IMR-90 (cell line): ENCODE measurements around the gene SRBD1. TPM values are rescaled to one million over a fixed set of nuclear protein-coding genes. Genes with fewer than 3 reads are reported as not detected.

Experiments used
- ATAC-seq: fragments of 200-7000 bp; cut with Tn5 transposase; 2 replicates; pipeline ENCODE4 v1.9.1; 2020; ENCODE audit warnings: low read depth, mild to moderate bottlenecking, moderate library complexity
- BruUV-seq: library from RNA; stranded (reverse); fragments of 400-500 nt; replicated peaks from 2 replicates; lab custom pipeline; 2021; lab: Mats Ljungman, UMichigan
- CTCF ChIA-PET: fragments of 300-600 bp; formaldehyde crosslinking; extraction: SDS; loops from one replicate; lab custom pipeline; 2021; ENCODE audit warnings: antibody characterized with exemption; lab: Yijun Ruan, JAX
- POLR2A ChIA-PET: fragments of 300-600 bp; sonication (Branson Sonifier 250); formaldehyde crosslinking; loops from one replicate; lab custom pipeline; 2022; ENCODE audit warnings: antibody characterized with exemption; ENCODE audit not compliant: unreplicated experiment; lab: Charles Lee
- DNase-seq: peaks from one replicate; pipeline ENCODE4 v3.0.0; 2013
- H2AFZ ChIP-seq: replicated peaks from 2 replicates; pipeline ENCODE3; 2013; ENCODE audit warnings: low read length, mild to moderate bottlenecking; ENCODE audit not compliant: poor library complexity
- H2AK5ac ChIP-seq: 2 replicates; pipeline ENCODE4 v1.6.1; 2013; ENCODE audit warnings: low read depth, low read length, inconsistent platforms
- H2AK9ac ChIP-seq: replicated peaks from 2 replicates; pipeline ENCODE3; 2013; ENCODE audit warnings: mild to moderate bottlenecking, low read depth, low read length, moderate library complexity; ENCODE audit not compliant: poor library complexity
- H2BK120ac ChIP-seq: 2 replicates; pipeline ENCODE4 v1.6.1; 2013; ENCODE audit warnings: low read depth, low read length, inconsistent platforms
- H2BK15ac ChIP-seq: 3 replicates; pipeline ENCODE4 v1.6.1; 2013; ENCODE audit warnings: low read depth, low read length, inconsistent platforms
- H2BK20ac ChIP-seq: 2 replicates; pipeline ENCODE4 v1.6.1; 2013; ENCODE audit warnings: low read depth, mild to moderate bottlenecking, inconsistent platforms, low read length, moderate library complexity
- H2BK5ac ChIP-seq: 2 replicates; pipeline ENCODE4 v1.6.1; 2013; ENCODE audit warnings: mild to moderate bottlenecking, low read depth, low read length, inconsistent platforms; ENCODE audit not compliant: poor library complexity, severe bottlenecking
- H3K14ac ChIP-seq: replicated peaks from 2 replicates; pipeline ENCODE4 v1.6.1; 2013; ENCODE audit warnings: low read depth, low read length, inconsistent platforms
- H3K18ac ChIP-seq: 2 replicates; pipeline ENCODE4 v1.6.1; 2013; ENCODE audit warnings: low read depth, low read length, control low read depth
- H3K23ac ChIP-seq: 2 replicates; pipeline ENCODE4 v1.6.1; 2013; ENCODE audit warnings: low read depth, low read length, inconsistent platforms
- H3K27ac ChIP-seq: 2 replicates; pipeline ENCODE4 v1.5.1; 2013; ENCODE audit warnings: mild to moderate bottlenecking, control low read depth, low read length; ENCODE audit not compliant: insufficient read depth
- H3K27me3 ChIP-seq: 2 replicates; pipeline ENCODE4 v1.6.1; 2013; ENCODE audit warnings: low read length; ENCODE audit not compliant: control insufficient read depth, insufficient read depth
- H3K36me3 ChIP-seq: 2 replicates; pipeline ENCODE4 v1.6.1; 2013; ENCODE audit warnings: low read length, mixed read lengths; ENCODE audit not compliant: control insufficient read depth, insufficient read depth
- H3K4ac ChIP-seq: 2 replicates; pipeline ENCODE4 v1.6.1; 2013; ENCODE audit warnings: low read depth, low read length, inconsistent platforms
- H3K4me1 ChIP-seq: 2 replicates; pipeline ENCODE4 v1.6.1; 2013; ENCODE audit warnings: low read length, mixed read lengths; ENCODE audit not compliant: control insufficient read depth, insufficient read depth
- H3K4me2 ChIP-seq: 2 replicates; pipeline ENCODE4 v1.6.1; 2013; ENCODE audit warnings: low read depth, mild to moderate bottlenecking, control low read depth, low read length, moderate library complexity
- H3K4me3 ChIP-seq: 2 replicates; pipeline ENCODE4 v1.5.1; 2013; ENCODE audit warnings: low read depth, mild to moderate bottlenecking, control low read depth, low read length, moderate library complexity; ENCODE audit not compliant: insufficient read depth
- H3K56ac ChIP-seq: 2 replicates; pipeline ENCODE4 v1.6.1; 2013; ENCODE audit warnings: low read length, inconsistent platforms; ENCODE audit not compliant: insufficient read depth; ENCODE audit errors: extremely low read depth
- H3K79me1 ChIP-seq, 2 experiments: 2 replicates each; pipeline ENCODE4 v1.6.1; 2013; ENCODE audit warnings: low read length in 2 of 2, inconsistent platforms in 1 of 2, low read depth in 1 of 2
- H3K9ac ChIP-seq: 2 replicates; pipeline ENCODE4 v1.6.1; 2013; ENCODE audit warnings: low read depth, low read length, control low read depth
- H3K9me1 ChIP-seq: 2 replicates; pipeline ENCODE4 v1.6.1; 2013; ENCODE audit warnings: low read length, inconsistent platforms; ENCODE audit not compliant: insufficient read depth
- H3K9me3 ChIP-seq: 2 replicates; pipeline ENCODE4 v1.6.1; 2013; ENCODE audit warnings: low read length; ENCODE audit not compliant: control insufficient read depth, insufficient read depth
- H4K20me1 ChIP-seq: 2 replicates; pipeline ENCODE4 v1.6.1; 2013; ENCODE audit warnings: low read length, inconsistent platforms; ENCODE audit not compliant: insufficient read depth
- H4K5ac ChIP-seq: 2 replicates; pipeline ENCODE4 v1.6.1; 2013; ENCODE audit warnings: mild to moderate bottlenecking, low read depth, low read length, control low read depth
- H4K8ac ChIP-seq, 2 experiments: 2 replicates each; pipeline ENCODE4 v1.6.1; 2013; ENCODE audit warnings: low read depth in 2 of 2, low read length in 2 of 2, control low read depth in 1 of 2, inconsistent platforms in 1 of 2
- H4K91ac ChIP-seq: 2 replicates; pipeline ENCODE4 v1.6.1; 2013; ENCODE audit warnings: low read depth, low read length, inconsistent platforms; ENCODE audit not compliant: insufficient read depth
- BHLHE40 ChIP-seq: fragments of 150-350 bp; IDR thresholded peaks from 2 replicates; pipeline ENCODE4 v1.6.1; 2016; ENCODE audit warnings: mild to moderate bottlenecking, low read depth, low read length
- CEBPB ChIP-seq: IDR thresholded peaks from 2 replicates; pipeline ENCODE4 v1.6.1; 2012; ENCODE audit warnings: low read depth, low read length, improper control_type of control experiment
- CHD1 ChIP-seq: IDR thresholded peaks from 2 replicates; pipeline ENCODE4 v1.6.1; 2012; ENCODE audit warnings: low read depth, low read length, improper control_type of control experiment
- FOS ChIP-seq: fragments of 150-350 bp; IDR thresholded peaks from 2 replicates; pipeline ENCODE4 v1.6.1; 2016; ENCODE audit warnings: low read depth, low read length
- MAFK ChIP-seq: IDR thresholded peaks from 2 replicates; pipeline ENCODE4 v1.6.1; 2012; ENCODE audit warnings: low read depth, low read length, improper control_type of control experiment
- MAZ ChIP-seq: IDR thresholded peaks from 2 replicates; pipeline ENCODE4 v1.6.1; 2012; ENCODE audit warnings: low read depth, mild to moderate bottlenecking, low read length, improper control_type of control experiment, moderate library complexity, borderline replicate concordance
- MXI1 ChIP-seq: IDR thresholded peaks from 2 replicates; pipeline ENCODE4 v1.6.1; 2012; ENCODE audit warnings: low read depth, mild to moderate bottlenecking, low read length, moderate library complexity, borderline replicate concordance
- NFE2L2 ChIP-seq: fragments of 150-350 bp; IDR thresholded peaks from 2 replicates; pipeline ENCODE4 v1.6.1; 2016; ENCODE audit warnings: low read depth, mild to moderate bottlenecking, low read length
- POLR2A ChIP-seq: IDR thresholded peaks from 2 replicates; pipeline ENCODE4 v1.6.1; 2012; ENCODE audit warnings: mild to moderate bottlenecking, low read depth, low read length
- RAD21 ChIP-seq: IDR thresholded peaks from 2 replicates; pipeline ENCODE4 v1.6.1; 2012; ENCODE audit warnings: low read length, improper control_type of control experiment
- RCOR1 ChIP-seq: IDR thresholded peaks from 2 replicates; pipeline ENCODE4 v1.6.1; 2012; ENCODE audit warnings: mild to moderate bottlenecking, low read length, improper control_type of control experiment; ENCODE audit not compliant: insufficient replicate concordance
- RFX5 ChIP-seq: IDR thresholded peaks from 2 replicates; pipeline ENCODE4 v1.8.0; 2012; ENCODE audit warnings: low read depth, mild to moderate bottlenecking, low read length, moderate library complexity
- SMC3 ChIP-seq: fragments of 150-350 bp; IDR thresholded peaks from 2 replicates; pipeline ENCODE4 v1.6.1; 2016; ENCODE audit warnings: low read depth, mild to moderate bottlenecking, antibody characterized with exemption, low read length, moderate library complexity
- WGBS, 2 experiments: methylation state at CpG; one replicate each; pipeline versions ENCODE4 v1.1.5 to v1.1.7; 2013; ENCODE audit warnings: missing lambda C conversion rate in 2 of 2; ENCODE audit not compliant: insufficient read length in 1 of 2; ENCODE audit errors: extremely low coverage in 2 of 2; 5-methylcytosine and 5-hydroxymethylcytosine counted together
- dilution Hi-C: fragments of 300-500 bp; cut with HindIII; formaldehyde crosslinking; loops from one replicate; pipeline ENCODE4 v1.14.3; 2018; ENCODE audit warnings: low sequenced_read_pairs; ENCODE audit not compliant: unreplicated experiment
- in situ Hi-C: fragments of 300-500 bp; cut with MboI; formaldehyde crosslinking; loops from 3 replicates; pipeline ENCODE4 v1.14.3; 2019; ENCODE audit warnings: low sequenced_read_pairs, inconsistent platforms, mixed read lengths
- intact Hi-C: fragments of 100-400 bp; cut with micrococcal nuclease; formaldehyde crosslinking; loops from 2 replicates; pipeline ENCODE4 v1.10.0; 2022
- polyA plus RNA-seq, 3 experiments: library from polyadenylated mRNA; depleted of rRNA; stranded (reverse); fragments of >200 nt; gene quantifications; 2 replicates each; pipeline ENCODE4 v1.2.3, GENCODE V29; 2012; ENCODE audit warnings: low replicate concordance in 1 of 3
- total RNA-seq: library from RNA; depleted of rRNA; stranded (reverse); fragments of >200 nt; gene quantifications from 2 replicates; pipeline ENCODE4 v1.2.3, GENCODE V29; 2012
- TF ChIP-seq, protein P1 (sequence below): conservative IDR thresholded peaks from 2 replicates; pipeline ENCODE4 v1.5.1; 2012; ENCODE audit warnings: mild to moderate bottlenecking, low read depth, low read length, improper control_type of control experiment
- TF ChIP-seq, protein P2 (sequence below): fragments of 150-350 bp; IDR thresholded peaks from 2 replicates; pipeline ENCODE4 v1.6.1; 2017; ENCODE audit warnings: mild to moderate bottlenecking, antibody characterized with exemption, low read length, low read depth
- TF ChIP-seq, protein P3 (sequence below): fragments of 150-350 bp; IDR thresholded peaks from 2 replicates; pipeline ENCODE4 v1.6.1; 2016; ENCODE audit warnings: low read depth, mild to moderate bottlenecking, low read length, moderate library complexity, borderline replicate concordance

The SRBD1 gene
- total and polyA plus RNA-seq, 2 of the 4 experiments (the other 2 are of a cell fraction), result 3.5 to 14.7 TPM

DNA sequence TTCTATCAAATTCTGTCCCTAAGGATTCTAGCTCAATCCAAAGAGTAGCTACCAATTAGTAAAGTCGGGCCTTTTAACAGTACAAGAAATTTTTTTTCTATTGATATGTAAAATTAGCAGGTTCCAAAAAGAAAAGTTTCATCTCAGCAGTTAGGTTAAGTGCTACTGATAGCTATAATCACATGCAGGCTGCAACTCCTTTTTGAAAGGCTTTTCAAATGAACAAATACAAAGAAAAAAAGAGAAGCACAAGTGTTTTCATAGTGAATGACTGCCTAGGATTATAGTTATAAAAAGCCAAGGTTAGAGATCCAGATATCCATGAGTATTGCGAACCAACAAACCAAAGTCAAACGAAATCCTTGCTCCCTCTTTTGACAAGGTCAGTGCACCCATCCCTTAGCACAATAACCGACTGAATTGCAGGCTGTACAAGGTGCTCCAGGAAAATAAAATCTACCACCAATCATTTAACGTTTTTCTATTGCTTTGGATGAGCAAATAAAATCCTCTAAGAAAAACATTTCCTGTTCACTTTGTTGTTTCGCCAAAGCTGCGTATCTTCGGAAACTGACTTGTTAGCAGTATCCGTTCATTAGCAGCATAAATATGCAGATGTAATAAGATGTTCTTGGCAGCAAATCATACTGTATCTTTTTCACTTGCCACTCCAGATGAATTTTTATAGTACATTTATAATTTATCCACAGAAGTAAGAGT, 100.2 kb downstream of the SRBD1 start:
- no peak overlapping the region for H4K8ac ChIP-seq
- no peak overlapping the region for H2BK5ac ChIP-seq
- H3K4me1 ChIP-seq, result no peaks in the 10 kb centered on the region
- H3K4ac ChIP-seq, result no peak overlapping the region
- H3K56ac ChIP-seq, result no peak overlapping the region
- H3K9me3 ChIP-seq, result no peaks in the 10 kb centered on the region
- no peak overlapping the region for H3K9ac ChIP-seq
- no peak overlapping the region for H2BK15ac ChIP-seq
- H3K27me3 ChIP-seq, result no peaks in the 10 kb centered on the region
- no peak overlapping the region for H3K14ac ChIP-seq
- ATAC-seq (no peak), DNase-seq (no peak)
- H2AK5ac ChIP-seq, result no peak overlapping the region
- H2AK9ac ChIP-seq, result no peak overlapping the region
- in situ Hi-C loops (no loop called here), dilution Hi-C loops (no loop called here), intact Hi-C loops (no loop called here)
- H2BK120ac ChIP-seq, result no peak overlapping the region
- H4K91ac ChIP-seq, result no peak overlapping the region
- no peaks in the 10 kb centered on the region for H3K36me3 ChIP-seq
- no peak overlapping the region for H4K5ac ChIP-seq
- no peaks in the 10 kb centered on the region for H3K9me1 ChIP-seq
- no peak overlapping the region for H2BK20ac ChIP-seq
- no peak overlapping the region for H3K18ac ChIP-seq
- POLR2A ChIA-PET, result no interaction called here
- no TSS peak for BruUV-seq
- TF ChIP-seq FOS (no peak), CEBPB (no peak), RFX5 (no peak), MXI1 (no peak), RAD21 (no peak), MAFK (no peak), CHD1 (no peak), RCOR1 (no peak), MAZ (no peak), POLR2A (no peak), BHLHE40 (no peak), SMC3 (no peak), NFE2L2 (no peak)
- TF ChIP-seq, protein P1, sequence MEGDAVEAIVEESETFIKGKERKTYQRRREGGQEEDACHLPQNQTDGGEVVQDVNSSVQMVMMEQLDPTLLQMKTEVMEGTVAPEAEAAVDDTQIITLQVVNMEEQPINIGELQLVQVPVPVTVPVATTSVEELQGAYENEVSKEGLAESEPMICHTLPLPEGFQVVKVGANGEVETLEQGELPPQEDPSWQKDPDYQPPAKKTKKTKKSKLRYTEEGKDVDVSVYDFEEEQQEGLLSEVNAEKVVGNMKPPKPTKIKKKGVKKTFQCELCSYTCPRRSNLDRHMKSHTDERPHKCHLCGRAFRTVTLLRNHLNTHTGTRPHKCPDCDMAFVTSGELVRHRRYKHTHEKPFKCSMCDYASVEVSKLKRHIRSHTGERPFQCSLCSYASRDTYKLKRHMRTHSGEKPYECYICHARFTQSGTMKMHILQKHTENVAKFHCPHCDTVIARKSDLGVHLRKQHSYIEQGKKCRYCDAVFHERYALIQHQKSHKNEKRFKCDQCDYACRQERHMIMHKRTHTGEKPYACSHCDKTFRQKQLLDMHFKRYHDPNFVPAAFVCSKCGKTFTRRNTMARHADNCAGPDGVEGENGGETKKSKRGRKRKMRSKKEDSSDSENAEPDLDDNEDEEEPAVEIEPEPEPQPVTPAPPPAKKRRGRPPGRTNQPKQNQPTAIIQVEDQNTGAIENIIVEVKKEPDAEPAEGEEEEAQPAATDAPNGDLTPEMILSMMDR, result no peak
- TF ChIP-seq, protein P2, sequence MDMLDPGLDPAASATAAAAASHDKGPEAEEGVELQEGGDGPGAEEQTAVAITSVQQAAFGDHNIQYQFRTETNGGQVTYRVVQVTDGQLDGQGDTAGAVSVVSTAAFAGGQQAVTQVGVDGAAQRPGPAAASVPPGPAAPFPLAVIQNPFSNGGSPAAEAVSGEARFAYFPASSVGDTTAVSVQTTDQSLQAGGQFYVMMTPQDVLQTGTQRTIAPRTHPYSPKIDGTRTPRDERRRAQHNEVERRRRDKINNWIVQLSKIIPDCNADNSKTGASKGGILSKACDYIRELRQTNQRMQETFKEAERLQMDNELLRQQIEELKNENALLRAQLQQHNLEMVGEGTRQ, result no peak
- TF ChIP-seq, protein P3, sequence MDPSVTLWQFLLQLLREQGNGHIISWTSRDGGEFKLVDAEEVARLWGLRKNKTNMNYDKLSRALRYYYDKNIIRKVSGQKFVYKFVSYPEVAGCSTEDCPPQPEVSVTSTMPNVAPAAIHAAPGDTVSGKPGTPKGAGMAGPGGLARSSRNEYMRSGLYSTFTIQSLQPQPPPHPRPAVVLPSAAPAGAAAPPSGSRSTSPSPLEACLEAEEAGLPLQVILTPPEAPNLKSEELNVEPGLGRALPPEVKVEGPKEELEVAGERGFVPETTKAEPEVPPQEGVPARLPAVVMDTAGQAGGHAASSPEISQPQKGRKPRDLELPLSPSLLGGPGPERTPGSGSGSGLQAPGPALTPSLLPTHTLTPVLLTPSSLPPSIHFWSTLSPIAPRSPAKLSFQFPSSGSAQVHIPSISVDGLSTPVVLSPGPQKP, result no peak
- no peak overlapping the region for H2AFZ ChIP-seq
- WGBS, 2 experiments, result no CpG with 5 or more reads among the region's 9 CpGs
- H3K27ac ChIP-seq, result no peak overlapping the region
- H4K20me1 ChIP-seq, result no peaks in the 10 kb centered on the region
- H3K23ac ChIP-seq, result no peak overlapping the region
- no peaks in the 10 kb centered on the region for H3K79me1 ChIP-seq
- no peak overlapping the region for H3K4me2 ChIP-seq
- H3K4me3 ChIP-seq, result no peak overlapping the region
- CTCF ChIA-PET, result interaction anchor here (1.1 kb wide), 1 partner anchor 546 kb away, joined by 3 read pairs; no protein-coding TSS in a partner anchor
